LNCaP clone FGC (cell line): ENCODE measurements around the gene PCDHGA10.

Experiments
- DNase-seq: peaks from one replicate; pipeline ENCODE4 v3.0.0-alpha.2; 2011; ENCODE audit warnings: low read depth
- H3K4me3 ChIP-seq: 2 replicates; pipeline ENCODE4 v1.5.1; 2011; ENCODE audit warnings: mild to moderate bottlenecking, low read depth, low read length, control low read depth
- CTCF ChIP-seq: IDR thresholded peaks from 2 replicates; pipeline ENCODE4 v1.5.1; 2012; ENCODE audit warnings: mild to moderate bottlenecking; ENCODE audit not compliant: control insufficient read depth, insufficient read depth; ENCODE audit errors: extremely low read depth

The PCDHGA10 gene

GRCh38 chr5:141419074-141419880 lies 6.5 kb downstream of the PCDHGA10 start:
- TF ChIP-seq CTCF = no peak
- DNase-seq = no peak
- H3K4me3 ChIP-seq = no peak overlapping the region

DNA sequence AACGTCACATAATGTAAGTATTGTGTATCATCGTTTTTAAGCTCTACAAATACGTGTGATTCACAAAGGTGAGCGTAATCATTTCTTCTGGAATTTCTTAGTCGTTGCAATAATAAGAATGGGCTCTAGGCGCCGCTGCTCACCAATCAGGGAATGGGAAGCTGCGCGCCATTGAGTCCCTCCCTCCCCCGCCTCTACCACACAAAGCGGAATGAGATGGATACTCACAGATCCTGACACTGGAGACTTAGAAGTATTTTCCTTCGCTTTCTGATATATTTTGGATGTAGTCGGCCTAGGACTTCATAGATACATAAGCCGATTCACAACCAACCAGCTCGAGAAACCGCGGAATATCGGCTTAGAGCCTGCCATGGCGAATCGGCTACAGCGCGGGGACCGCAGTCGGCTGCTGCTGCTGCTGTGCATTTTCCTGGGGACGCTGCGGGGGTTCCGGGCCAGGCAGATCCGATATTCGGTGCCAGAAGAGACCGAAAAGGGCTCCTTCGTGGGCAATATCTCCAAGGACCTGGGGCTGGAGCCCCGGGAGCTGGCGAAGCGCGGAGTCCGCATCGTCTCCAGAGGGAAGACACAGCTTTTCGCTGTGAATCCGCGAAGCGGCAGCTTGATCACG lies 8.2 kb downstream of the PCDHGA10 start, which contains the start of gene PCDHGA11:
TSS of gene PCDHGA11 (plus strand) at position 197 of the 634 bp plus-strand sequence. CDS start at position 374, 177 bp downstream.
- no peak for DNase-seq
- TF ChIP-seq CTCF = 0 out of 2 replicates have a peak, but pooled peaks have one; percentile 5
- no peak within 1 kb of the TSS for H3K4me3 ChIP-seq

DNA sequence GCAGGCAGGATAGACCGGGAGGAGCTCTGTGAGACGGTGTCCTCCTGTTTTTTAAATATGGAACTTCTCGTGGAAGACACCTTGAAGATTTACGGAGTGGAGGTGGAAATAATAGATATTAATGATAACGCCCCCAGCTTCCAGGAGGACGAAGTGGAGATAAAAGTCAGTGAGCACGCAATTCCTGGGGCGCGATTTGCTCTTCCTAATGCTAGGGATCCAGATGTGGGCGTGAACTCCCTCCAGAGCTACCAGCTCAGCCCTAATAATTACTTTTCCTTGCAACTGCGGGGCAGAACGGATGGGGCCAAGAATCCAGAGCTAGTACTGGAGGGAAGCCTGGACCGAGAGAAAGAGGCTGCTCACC lies 8.7 kb downstream of the PCDHGA10 start:
- DNase-seq = no peak
- H3K4me3 ChIP-seq = no peak overlapping the region
- no peak for TF ChIP-seq CTCF

DNA sequence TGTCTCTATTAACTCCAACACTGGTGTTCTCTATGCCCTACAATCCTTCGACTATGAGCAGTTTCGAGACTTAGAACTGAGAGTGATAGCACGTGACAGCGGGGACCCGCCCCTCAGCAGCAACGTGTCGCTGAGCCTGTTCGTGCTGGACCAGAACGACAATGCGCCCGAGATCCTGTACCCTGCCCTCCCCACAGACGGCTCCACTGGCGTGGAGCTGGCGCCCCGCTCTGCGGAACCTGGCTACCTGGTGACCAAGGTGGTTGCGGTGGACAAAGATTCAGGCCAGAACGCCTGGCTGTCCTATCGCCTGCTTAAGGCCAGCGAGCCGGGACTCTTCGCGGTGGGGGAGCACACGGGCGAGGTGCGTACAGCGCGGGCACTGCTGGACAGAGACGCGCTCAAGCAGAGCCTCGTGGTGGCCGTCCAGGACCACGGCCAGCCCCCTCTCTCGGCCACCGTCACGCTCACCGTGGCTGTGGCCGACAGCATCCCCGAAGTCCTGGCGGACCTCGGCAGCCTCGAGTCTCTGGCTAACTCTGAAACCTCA lies 10.0 kb downstream of the PCDHGA10 start:
- no peak for DNase-seq
- TF ChIP-seq CTCF = no peak
- H3K4me3 ChIP-seq = no peak overlapping the region

DNA sequence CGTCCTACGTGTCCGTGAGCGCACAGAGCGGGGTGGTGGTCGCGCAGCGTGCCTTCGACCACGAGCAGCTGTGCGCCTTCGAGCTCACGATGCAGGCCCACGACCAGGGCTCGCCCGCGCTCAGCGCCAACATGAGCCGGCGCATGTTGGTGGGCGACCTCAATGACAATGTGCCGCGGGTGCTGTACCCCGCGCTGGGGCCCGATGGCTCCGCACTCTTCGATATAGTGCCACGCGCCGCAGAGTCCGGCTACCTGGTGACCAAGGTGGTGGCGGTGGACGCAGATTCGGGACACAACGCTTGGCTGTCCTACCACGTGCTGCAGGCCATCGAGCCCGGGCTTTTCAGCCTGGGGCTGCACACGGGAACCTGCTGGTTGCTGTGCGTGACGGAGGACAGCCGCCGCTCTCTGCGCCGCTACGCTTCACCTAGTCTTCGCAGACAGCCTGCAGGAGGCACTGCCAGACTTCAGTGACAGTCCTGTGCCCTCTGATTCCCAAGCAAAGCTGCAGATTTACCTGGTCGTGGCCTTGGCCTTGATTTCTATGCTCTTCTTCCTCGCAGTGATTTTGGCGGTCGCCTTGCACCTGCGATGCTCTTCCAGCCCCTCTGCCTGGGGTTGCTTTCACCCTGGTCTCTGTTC lies 15.1 kb downstream of the PCDHGA10 start:
- no peak overlapping the region for H3K4me3 ChIP-seq
- no peak for TF ChIP-seq CTCF
- DNase-seq = no peak

- DNase-seq = peak; percentile 45
- peak within 1 kb of the TSS; percentile 42 for H3K4me3 ChIP-seq
- peak; percentile 62 for TF ChIP-seq CTCF
Measured at GRCh38 chr5:141430332-141431113, 17.7 kb downstream of the PCDHGA10 start, which contains the start of gene PCDHGA12. Gene PCDHGA12 (plus strand): TSS chr5:141430507. CDS start chr5:141430760, 253 bp downstream.
